WTC11 (cell line): ENCODE measurements around the gene NLGN3.

Experiments used
- ATF3 ChIP-seq: sonication (generic); formaldehyde crosslinking; conservative IDR thresholded peaks from 2 replicates; pipeline ENCODE4 v1.8.1; 2022; ENCODE audit warnings: mild to moderate bottlenecking, missing genetic modification reagents
- CBFB ChIP-seq: sonication (generic); formaldehyde crosslinking; IDR thresholded peaks from 2 replicates; pipeline ENCODE4 v1.8.1; 2022; ENCODE audit warnings: mild to moderate bottlenecking, low read depth, missing genetic modification reagents
- CTCF ChIP-seq: fragments of 200-600 bp; IDR thresholded peaks from 2 replicates; pipeline ENCODE4 v1.8.0; 2022; ENCODE audit warnings: antibody characterized with exemption
- EMX1 ChIP-seq: fragments of 250-450 bp; sonication (Bioruptor Pico); IDR thresholded peaks from 2 replicates; pipeline ENCODE4 v1.8.0; 2021; ENCODE audit warnings: mild to moderate bottlenecking
- ESRRA ChIP-seq: sonication (generic); formaldehyde crosslinking; IDR thresholded peaks from 2 replicates; pipeline ENCODE4 v1.8.1; 2022; ENCODE audit warnings: mild to moderate bottlenecking, missing genetic modification reagents, borderline replicate concordance
- GABPB1 ChIP-seq: sonication (generic); formaldehyde crosslinking; IDR thresholded peaks from 2 replicates; pipeline ENCODE4 v1.8.1; 2023; ENCODE audit warnings: mild to moderate bottlenecking, missing genetic modification reagents
- MAX ChIP-seq: sonication (generic); formaldehyde crosslinking; IDR thresholded peaks from 2 replicates; pipeline ENCODE4 v1.8.0; 2022; ENCODE audit warnings: mild to moderate bottlenecking, missing genetic modification reagents
- MLX ChIP-seq: sonication (generic); formaldehyde crosslinking; IDR thresholded peaks from 2 replicates; pipeline ENCODE4 v1.8.1; 2023; ENCODE audit warnings: mild to moderate bottlenecking, missing genetic modification reagents, moderate library complexity
- MXD4 ChIP-seq: fragments of 250-450 bp; sonication (Bioruptor Pico); IDR thresholded peaks from 2 replicates; pipeline ENCODE4 v1.8.0; 2021; ENCODE audit warnings: mild to moderate bottlenecking, moderate library complexity, borderline replicate concordance
- NFYB ChIP-seq: sonication (generic); formaldehyde crosslinking; conservative IDR thresholded peaks from 2 replicates; pipeline ENCODE4 v1.8.0; 2022; ENCODE audit warnings: low read depth, missing genetic modification reagents
- TEAD4 ChIP-seq: sonication (generic); formaldehyde crosslinking; IDR thresholded peaks from 2 replicates; pipeline ENCODE4 v1.8.0; 2022; ENCODE audit warnings: mild to moderate bottlenecking, missing genetic modification reagents
- ZNF416 ChIP-seq: fragments of 250-450 bp; sonication (Bioruptor Pico); IDR thresholded peaks from 2 replicates; pipeline ENCODE4 v1.9.0; 2021; ENCODE audit warnings: mild to moderate bottlenecking, inconsistent platforms

GRCh38 chrX:71215338-71215912 is 70.8 kb downstream of the NLGN3 start:
- no peak for TF ChIP-seq GABPB1 (CRISPR knock-in tag)
- TF ChIP-seq CTCF = no peak
- no peak for TF ChIP-seq TEAD4 (CRISPR knock-in tag)
- TF ChIP-seq CBFB (CRISPR knock-in tag) = no peak
- no peak for TF ChIP-seq ESRRA (CRISPR knock-in tag)
- no peak for TF ChIP-seq ATF3 (CRISPR knock-in tag)
- TF ChIP-seq NFYB (CRISPR knock-in tag) = no peak
- TF ChIP-seq EMX1 = no peak
- TF ChIP-seq MLX (CRISPR knock-in tag) = no peak
- TF ChIP-seq MAX (CRISPR knock-in tag) = no peak
- no peak for TF ChIP-seq ZNF416 (CRISPR knock-in tag)
- no peak for TF ChIP-seq MXD4 (CRISPR knock-in tag)
